Cerebellar nuclear complex (tissue), 1 donor: Measurements from ENCODE around the gene CHN1.
A peak's percentile ranks its signal among the peaks of the same experiment; 100 is the strongest.

Experiments used
- DNase-seq, 2 experiments: peaks; one replicate each; lab custom pipeline; 2025; lab: John Stamatoyannopoulos, UW

CHN1 gene

GRCh38 chr2:174768557-174768956 lies 236.6 kb downstream of the CHN1 start:
- DNase-seq: no peak

GRCh38 chr2:174766271-174766670 lies 238.9 kb downstream of the CHN1 start:
- no peak for DNase-seq

GRCh38 chr2:174765576-174765975 lies 239.6 kb downstream of the CHN1 start:
- no peak for DNase-seq

DNA sequence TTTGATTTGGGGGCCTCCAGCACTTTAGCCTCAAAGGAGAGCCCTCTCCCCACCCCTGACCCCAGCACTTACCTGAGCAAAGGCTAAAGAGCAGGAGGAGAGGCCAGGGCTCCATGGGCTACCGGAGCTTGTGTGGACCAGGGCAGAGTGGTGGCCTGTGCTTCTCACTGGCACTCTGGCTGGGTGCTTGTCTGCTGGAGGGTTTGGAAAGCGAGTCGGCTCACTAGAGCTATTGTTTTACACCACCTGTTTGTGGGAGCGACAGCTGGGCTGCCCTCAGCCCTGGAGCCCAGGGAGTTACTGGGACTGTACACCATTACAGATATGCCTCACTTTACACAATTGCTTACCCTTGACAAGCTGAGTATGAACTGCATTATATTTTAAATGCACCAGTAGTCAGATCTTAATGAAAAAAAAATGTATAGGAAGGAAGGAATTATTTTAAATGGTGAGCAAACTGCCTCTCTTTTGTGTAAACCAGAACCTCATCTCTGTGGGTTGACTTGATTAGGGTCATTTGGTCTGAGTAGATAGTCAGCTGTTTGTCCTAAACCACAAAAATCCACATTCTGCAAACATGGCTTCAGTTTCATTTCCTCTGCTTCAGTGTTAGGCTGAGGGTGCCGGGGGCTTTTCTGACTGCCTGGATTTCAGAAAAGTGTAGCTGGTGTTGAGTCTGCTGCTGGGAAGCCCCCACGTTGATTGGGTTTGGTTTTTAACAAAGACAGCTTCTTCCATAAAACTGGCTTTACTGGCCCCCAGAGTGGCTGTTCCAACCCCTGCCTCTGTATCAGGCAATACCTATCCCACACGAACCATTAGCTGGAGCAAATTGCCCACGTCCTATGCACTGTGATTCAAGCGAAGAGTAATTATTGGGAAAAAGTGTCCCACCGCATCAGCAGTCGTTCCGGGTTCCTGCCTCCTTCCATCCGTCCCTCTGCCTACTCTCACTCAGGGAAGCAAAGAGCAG lies 240.6 kb downstream of the CHN1 start, which contains the start of gene CHRNA1:
Gene CHRNA1, minus strand, starts transcription at position 193 of the 976 bp plus-strand sequence. Its CDS starts 78 bp downstream, at position 115.
- no peak for DNase-seq

GRCh38 chr2:174763780-174764179 lies 241.4 kb downstream of the CHN1 start:
- DNase-seq: no peak

GRCh38 chr2:174762464-174762863 lies 242.7 kb downstream of the CHN1 start:
- DNase-seq: no peak

- DNase-seq: no peak
These were observed 243.3 kb downstream of the CHN1 start for GRCh38 chr2:174761837-174762236.

DNA sequence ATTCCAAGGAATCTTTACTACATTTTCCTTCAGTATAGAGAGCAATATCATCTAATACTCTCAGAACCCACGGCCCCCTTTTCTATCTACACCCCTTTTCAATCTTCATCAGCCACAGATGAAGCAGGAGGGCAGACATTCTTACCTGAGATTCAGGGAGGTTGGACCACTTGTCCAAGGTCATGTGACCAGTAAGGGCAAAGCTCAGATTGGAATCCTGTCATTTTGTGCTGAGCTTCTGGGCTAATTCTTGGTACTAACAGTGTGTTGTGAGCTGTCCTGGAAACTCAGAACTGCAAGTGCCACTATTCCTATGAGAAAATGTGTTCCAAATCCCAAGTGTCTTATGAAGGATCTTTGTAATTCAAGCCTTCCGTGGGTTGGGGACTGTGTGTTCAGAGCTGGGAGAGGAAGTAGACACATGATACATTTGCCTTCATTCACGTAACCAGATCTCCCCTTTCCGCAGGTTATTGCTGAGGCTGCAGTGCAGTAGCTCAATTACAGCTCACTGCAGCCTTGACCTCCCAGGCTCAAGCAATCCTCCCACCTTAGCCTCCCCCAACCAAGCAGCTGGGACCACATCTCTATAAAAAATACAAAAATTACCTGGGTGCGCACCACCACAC lies 244.2 kb downstream of the CHN1 start:
- no peak for DNase-seq

GRCh38 chr2:174759381-174760065 lies 245.7 kb downstream of the CHN1 start:
- DNase-seq: no peak

DNA sequence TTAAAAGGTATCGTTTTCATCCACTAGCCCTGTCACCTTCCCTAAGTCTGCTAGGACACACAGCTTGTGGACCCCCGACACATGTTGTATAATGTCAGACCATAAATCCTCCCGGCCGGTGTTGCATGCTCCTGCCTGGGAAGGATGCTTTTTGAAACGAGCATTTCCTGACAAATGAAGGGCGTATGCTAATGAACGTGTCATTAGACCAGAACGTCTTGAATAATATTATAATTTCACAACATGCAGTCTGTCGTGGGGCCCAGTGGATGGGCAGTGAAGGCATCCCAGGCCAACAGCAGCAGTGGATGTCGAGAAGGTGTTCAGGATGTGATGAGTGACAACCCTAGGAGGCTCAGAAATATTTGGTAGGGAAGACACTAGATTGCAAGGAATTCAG lies 248.4 kb downstream of the CHN1 start:
- no peak for DNase-seq

DNA sequence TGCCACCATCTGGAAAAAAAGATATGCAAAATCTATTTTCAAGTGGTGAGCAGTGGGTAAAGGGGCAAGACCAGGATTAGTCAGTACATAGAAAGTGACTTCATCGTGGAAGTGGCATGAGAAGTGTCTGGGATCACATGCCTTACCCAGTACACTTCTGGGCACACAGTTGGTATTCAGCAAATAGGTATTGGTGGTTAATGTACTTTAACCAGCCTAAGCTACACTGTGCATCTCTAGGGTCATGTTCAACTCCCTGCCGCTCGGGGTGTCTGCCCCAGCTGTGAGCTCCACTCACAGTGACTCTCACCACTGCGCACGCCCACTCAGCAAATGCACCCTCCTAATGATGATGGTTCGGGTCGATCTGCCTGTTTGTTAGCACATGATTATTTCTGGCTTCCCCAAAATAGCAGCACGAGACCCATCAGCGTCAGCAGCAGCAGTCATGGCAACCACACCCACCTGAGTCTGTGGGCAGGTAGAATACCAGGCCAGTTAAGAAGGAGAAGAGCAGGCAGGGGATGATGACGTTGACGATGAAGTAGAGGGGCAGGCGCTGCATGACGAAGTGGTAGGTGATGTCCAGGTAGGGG lies 252.0 kb downstream of the CHN1 start:
- no peak for DNase-seq

- DNase-seq: no peak
These were observed 252.7 kb downstream of the CHN1 start for GRCh38 chr2:174752403-174753037.

GRCh38 chr2:174750923-174751441 lies 254.2 kb downstream of the CHN1 start:
- no peak for DNase-seq

DNA sequence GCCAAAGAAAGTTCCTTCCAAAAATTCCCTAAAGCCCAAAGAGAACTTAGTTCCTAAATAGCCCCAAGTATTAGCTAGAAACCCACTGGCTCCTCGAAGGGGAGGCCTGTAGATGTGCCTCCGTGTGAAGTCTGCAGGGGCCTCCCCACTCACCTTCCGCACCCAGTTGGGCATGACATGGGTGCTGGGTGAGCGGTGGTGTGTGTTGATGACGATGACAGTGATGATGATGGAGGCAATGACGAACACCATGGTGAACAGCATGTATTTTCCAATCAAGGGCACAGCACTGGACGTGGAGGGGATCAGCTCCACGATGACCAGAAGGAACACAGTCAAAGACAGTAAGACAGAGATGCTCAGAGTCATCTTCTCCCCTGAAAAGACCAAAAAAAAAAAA lies 255.4 kb downstream of the CHN1 start:
- no peak for DNase-seq

DNA sequence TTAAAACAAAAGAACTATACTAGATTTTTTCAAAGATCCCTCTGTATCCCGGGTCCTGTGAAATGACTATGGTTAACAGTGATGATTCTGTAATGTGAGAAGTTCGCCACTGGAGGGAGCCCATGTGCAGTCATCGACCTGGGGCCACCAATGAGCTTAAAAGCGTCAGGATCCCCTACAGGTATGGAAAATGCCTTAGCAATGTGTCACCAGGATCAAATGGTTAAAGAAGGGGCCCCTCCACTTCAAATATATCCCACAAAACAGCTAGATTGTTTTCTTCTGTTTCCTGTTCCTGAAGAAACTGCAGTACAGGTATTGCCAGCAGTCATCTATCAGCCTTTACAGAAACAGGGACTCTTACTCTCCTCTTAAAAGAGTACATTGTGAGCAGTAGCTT lies 256.2 kb downstream of the CHN1 start:
- DNase-seq: peak in 1 of 2 experiments; percentile 4
